Measurements from ENCODE around the gene NDUFAF8.

Gene NDUFAF8

DNA sequence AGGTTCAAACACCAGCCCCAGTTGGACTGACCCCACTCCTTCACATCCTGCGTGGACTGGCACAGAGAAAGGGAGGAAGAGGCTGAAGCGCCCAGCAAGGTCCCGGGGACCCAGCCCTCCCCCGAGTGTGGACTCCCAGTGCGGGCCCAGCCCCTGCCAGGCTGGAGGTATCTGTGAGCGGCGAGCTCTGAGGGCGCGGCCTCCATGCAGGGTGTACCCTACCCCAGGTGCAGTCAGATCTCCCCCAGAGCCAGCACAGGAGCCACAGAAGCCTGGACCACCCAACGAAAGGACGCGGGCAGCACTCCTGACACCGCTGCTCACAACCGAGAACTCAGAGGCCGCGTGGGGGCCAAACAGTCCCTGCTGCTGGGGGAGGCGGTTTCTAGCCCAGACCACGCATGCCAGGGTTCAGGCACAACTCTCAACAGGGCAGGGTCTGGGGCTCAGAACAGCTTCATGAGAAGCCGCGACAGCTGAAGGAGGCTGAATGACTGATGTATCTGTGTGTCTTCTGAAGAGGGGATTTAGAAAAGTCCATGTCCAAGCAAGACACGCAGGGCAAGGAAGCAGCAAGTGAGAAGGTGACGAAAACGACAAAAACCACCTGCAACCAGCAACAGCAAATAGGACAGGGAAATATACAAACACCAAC lies 47.5 kb downstream of the NDUFAF8 start:
- DNase-seq (ENCODE audit: extremely low read depth, low read depth): no peak
- TF ChIP-seq CTCF (IDR thresholded peaks at IDR 0.05; ENCODE audit: low read depth, low read length): no peak

DNA sequence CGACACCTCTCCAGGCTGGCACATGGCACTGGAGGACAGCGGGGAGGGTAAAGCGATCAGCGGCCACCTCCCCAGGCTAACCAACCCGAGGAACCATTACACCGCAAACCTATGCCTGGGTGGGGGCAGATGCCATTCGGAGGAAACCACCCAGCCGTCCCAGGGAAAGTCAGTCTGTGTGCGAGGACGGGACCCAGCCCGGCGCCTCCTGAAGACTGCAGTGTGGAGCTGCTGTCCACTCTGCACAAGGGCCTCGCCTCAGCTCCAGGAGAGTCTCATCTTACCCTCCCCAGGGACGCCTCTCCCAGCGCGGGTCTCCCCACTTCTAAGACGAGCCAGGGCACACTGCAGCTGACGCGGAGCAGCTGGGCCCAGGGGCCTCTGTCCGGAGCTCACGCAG lies 48.0 kb downstream of the NDUFAF8 start:
- no peak for TF ChIP-seq CTCF (IDR thresholded peaks at IDR 0.05; ENCODE audit: low read depth, low read length)
- no peak for DNase-seq (ENCODE audit: extremely low read depth, low read depth)

- no peak for TF ChIP-seq CTCF (IDR thresholded peaks at IDR 0.05; ENCODE audit: low read depth, low read length)
- no peak for DNase-seq (ENCODE audit: extremely low read depth, low read depth)
Observed at GRCh38 chr17:81287741-81288430, 48.8 kb downstream of the NDUFAF8 start.

DNA sequence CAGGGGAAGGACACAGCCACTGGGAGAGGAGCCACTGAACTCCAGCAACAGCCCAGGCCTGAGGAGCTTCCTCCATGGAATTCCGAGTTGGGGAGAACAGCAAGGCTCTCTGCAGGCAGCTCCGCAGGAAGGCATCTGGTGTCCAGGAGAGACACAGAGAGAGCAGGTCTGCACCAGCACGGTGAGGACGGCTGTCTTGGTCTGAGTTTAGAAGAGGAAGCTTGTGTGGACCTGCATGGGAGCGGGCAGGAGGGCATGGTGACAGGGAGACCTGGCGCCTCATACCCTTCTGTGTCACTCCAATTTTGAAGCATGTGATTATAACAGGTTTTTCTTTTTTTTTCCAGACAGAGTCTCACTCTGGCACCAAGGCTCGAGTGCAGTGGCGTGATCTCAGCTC lies 49.6 kb downstream of the NDUFAF8 start:
- TF ChIP-seq CTCF (IDR thresholded peaks at IDR 0.05; ENCODE audit: low read depth, low read length): no peak
- DNase-seq (ENCODE audit: extremely low read depth, low read depth): no peak

DNA sequence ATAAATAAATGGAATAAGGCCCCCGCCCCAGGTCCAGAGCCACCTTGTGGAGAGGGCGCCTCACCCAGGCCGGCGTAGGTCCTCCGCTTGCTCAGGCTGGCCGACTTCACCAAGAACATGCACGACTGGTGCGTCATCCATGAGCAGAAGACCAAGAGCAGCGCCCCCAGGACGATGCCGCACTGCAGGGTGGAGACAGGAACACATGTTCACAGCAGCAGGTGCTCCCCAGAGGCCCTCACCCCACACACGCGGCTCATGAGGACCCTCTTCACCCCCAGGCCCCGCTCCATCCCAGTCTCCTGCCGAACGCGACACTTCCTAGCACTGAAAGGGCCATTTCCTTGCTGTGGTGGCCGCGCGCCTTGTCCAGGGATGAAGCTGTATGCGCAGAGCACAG lies 50.5 kb downstream of the NDUFAF8 start:
- DNase-seq (ENCODE audit: extremely low read depth, low read depth): no peak
- TF ChIP-seq CTCF (IDR thresholded peaks at IDR 0.05; ENCODE audit: low read depth, low read length): no peak

DNA sequence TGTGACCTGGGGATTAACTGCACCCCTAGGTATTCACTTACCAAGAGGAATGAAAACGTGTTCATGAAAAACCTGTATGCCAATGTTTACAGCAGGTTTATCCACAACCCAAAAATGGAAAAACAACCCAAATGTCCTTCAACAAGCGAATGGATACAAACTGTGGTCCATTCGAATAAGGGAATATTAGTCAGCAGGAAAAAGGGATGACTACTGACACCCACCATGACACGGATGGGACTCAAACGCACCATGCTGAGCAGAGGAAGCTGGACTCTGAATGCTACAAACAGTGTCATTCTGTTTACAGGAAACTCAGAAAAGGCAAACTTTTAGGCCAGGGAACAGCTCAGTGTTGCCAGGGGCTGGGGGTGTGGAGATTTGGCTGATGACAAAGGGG lies 51.1 kb downstream of the NDUFAF8 start:
- DNase-seq (ENCODE audit: extremely low read depth, low read depth): no peak
- TF ChIP-seq CTCF (IDR thresholded peaks at IDR 0.05; ENCODE audit: low read depth, low read length): no peak
